COR-L47 (cell line): ENCODE results near the gene FAM110A.
A peak's percentile ranks its signal among the peaks of the same experiment; 100 is the strongest.
"Not testable (repeated sequence)": the region's sequence is repeated elsewhere in the genome, so short reads cannot be mapped to it uniquely, and the experiment has no call there.

Experiments used
- DNase-seq: peaks from one replicate; lab custom pipeline; 2025; lab: John Stamatoyannopoulos, UW

Gene FAM110A

DNA sequence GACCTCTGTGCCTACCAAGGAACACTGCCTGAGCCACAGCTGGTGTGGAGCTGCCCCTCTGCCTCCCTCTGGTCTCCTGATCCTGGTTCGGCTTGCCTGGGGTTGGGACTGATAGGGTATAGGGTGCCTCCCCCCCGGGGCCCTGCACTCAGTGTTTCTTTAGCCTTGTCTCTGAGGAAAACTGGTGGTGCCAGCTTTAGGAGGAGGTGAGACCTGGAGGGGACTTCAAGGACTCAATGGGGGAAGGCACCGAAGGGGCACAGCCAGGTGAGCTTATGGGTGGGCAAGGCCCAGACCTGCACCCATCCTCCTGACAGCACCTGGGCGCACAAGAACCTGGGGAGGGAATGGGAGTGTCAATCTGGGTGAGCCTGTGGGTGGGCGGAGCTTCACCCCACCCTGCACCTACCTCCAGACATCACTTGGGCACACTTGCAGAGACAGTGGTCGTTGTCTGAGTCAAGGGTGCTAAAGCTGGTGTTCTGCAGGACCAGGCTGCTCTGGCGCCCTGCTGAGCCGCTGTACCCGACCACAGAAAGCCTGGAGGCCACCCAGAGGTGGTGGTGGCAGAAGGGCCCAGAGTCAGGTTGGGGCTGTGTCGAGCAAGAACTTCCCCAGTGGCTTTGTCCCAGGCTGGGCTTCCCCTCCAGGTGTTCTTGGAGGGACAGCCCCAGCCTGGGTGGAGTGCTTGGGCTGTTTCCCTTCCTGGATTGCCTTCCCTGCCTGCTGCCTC is 40.5 kb downstream of the FAM110A start:
- DNase-seq: no peak

DNA sequence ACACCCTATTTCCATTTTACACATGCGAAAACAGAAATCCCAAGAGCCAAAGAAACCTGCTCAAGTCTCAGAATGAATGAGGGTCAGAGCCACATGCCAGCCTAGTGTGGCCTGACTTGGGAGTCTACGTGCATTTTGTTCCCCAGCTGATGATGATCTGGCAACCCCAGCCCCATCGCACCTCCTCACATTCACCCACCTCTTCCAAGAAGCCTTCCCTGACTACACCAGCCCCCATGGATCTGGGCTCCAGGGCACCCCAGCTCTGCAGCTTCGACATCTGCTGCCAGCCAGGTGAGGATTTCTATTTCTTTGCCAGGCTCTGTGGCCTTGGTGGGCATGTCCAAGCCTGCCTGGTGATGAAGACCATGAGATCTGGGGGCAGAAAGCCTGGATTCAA is 41.6 kb downstream of the FAM110A start:
- DNase-seq: no peak

DNA sequence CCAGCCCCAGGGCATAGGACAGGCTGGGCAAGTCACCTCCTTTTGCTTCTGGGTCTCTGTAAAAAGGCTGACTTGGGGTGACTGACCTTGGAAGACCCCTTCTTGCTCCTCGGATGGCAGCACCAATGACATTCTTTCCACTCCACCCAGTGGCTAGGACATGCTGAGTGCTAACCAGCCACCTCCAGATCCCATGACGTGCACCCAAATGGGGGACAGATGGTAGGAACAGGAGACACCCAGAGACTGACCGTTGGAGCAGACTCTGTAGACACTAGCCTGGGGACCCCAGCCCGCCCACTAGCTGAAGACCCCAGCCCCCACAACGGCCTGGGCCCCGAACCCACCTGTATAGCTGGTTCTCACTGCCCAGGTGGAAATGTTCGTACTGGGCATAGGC is 44.3 kb downstream of the FAM110A start:
- DNase-seq: no peak

DNA sequence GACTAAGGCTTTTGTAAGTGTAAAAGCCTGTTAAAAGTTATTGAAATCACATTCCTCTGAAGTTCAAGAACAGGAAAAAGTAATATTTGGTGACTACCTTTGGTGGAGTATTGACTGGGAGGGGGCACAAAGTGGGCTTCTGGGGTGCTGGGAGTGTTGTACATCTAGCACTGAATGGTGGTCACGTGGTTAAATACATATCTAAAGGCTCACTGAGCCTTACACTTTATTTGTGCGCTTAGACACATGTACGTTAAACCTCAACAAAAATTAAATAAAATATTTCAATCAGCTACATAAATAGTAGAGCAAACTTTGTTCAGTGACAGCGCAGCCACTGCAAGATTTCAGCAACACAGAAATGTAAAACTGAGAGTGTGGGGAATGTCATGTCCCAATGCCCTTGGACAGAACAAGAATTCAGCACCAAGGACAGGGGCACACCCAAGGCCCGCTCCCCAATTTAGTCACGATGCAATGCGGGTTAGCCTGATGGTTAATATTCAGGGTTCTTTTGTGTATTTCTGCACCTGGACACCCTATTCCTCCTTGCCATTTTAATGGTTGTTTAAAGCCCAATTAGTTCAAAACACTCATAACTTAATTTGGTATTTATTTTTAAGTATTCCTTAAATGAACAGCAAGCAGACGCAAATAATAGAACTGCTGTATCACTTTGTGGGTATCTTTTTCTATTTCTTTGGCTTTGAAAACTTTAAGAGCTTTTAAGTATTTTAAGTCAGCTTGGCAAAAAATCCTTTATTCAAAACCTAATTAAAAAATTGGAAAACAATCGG is 45.2 kb downstream of the FAM110A start:
- no peak for DNase-seq

DNA sequence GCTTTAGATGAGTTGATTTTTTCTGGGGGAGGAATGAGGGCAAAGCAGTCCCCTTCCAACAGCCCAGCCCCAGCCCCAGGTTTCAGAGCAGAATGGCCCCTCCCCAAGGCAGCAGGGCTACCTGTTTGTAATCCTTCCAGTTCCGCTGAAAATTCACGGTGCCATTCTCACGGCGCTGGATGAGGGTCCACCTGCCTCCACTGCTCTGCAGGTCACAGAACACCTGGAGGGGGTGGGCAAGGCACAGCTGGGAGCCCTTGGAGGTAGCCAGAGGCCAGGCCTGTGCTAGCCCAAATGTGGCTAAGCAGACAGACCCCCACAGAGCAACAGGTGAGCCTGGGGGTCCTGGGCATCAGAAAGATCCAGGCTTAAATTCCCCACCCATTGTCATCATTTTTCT is 46.1 kb downstream of the FAM110A start:
- DNase-seq: peak; percentile 45

DNA sequence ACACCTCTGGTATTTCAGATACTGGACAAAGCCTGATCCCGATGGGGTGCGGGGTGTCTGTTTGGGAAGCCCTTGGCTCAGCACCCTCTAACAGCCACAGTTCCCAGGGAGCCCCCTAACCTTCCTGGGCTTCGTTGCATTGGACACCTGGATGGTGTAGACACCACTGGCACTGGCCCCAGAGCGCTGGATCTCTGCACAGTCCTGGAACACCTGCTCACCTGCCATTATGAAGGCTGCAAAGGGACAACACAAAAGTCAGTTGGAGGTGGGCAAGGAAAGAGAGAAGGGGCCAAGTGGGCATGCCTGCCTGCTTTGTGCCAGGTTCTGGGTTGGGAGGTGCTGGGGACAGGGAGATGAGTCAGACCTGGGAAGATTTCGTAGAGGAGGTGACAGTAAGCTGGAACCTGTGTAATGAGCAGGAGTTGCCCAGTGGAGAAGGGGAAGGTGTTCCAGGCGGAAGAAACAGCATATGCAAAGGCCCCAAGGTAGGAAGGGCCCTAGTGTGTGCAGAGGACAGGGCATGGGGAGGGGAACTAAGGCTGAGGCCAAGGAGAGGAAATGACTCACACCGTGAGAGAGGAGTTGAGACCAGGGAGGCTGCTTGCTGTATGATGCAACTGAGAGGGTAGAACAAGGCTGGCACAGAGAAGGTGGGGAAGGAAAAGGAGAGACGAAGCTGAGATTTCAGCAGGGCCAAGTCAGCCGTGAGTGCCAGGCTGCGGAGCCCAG is 47.7 kb downstream of the FAM110A start:
- no peak for DNase-seq

DNA sequence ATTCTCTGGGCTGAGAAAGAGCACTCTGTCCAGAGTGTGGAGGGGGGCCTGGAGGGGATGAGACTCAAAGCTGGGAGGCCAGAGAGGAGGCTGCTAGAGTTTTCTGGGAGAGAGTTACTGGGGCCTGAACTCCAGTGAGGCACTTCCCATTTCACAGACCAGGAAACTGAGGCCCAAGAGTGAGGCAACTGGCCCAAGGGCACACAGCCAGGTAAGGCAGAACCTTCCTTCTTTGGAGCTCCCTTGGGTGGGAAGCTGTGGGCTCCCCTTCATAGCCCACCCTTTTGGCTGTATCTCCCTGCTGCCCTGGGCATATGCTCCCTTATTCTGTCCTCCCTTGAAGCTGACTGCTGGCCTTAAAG is 48.2 kb downstream of the FAM110A start:
- DNase-seq: no peak

DNA sequence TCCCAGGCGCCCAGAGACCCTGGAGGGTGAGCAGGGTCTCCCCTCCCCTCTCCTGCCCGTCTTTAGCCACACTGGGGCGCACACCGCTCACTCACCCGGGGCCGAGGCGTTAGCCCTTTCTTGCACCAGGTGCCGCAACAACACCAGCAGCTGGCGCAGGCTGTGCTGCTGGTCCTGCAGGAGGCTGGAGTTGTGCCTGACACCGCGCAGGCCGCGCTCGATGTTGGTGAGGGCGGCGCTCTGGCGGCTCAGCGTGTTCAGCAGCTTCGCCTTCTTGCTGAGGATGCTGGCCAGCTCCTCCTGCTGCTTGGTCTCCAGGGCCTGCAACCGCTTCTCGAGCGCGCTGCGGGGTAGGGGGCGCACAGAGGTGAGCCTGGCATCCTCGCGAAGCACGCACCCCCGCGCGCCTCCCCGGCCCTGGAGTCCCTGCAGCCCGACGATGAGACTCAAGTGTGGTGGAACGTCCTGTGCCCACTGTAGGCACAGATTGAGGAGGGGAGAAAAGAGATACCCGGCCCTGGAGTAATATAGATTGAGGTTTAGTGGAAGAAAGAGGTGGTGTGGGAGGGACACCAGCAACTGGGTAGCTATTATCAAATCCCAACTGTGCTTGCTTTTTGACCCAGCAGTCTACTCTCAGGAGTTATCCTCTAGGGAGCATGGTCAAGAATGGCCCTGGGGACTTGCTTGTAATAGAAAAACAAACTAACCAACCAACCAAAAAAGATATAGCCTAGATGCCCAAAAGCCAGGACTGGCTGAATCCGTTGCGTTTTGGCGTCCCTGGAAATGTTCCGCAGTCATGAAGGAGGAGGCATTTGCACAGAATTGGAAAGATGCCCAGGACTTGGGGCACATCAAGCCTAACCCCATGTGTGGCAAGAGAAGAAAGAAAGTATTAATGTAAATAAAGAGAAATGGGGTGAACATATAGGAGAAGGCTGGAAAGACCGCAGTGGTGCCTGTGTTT is 51.8 kb downstream of the FAM110A start:
- DNase-seq: no peak

DNA sequence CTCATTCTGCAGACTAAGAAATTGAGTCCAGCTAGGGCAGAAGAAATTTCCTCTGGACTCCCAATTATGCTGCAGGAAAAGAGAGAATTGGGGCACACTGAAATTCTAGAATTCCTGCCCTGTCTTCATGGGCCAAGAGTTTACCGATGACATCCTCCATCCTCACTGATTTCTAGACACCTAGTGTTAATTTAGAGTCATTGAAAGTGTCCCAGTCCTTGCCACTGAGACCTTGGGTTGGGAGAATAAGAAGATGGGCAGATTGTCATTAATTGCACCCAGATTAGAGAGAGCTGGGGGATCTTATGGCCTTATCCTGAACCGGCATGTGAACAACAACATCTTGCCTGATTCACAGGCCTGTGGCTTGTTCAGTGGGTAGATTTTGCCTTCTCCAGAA is 53.6 kb downstream of the FAM110A start:
- no peak for DNase-seq

DNA sequence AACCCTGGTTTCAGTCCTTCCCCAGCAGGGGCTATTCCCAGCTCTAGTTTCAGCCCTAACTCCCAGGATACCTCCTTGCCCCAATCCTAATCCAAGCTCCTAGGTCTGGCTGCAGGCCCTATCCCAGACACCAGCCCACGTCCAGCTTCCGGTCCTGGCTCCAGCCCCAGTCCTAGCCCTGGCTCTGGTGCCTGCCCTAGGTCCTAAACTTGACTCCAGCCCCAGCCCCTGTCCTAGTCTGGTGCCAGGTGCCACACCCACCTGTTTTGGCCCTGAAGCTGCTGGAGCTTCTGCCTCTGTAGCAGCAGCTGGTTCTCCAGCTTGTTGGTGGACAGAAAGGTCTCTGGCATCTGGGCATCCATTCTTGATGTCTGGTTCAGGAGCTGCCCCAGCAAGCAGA is 54.5 kb downstream of the FAM110A start:
- DNase-seq: no peak

DNA sequence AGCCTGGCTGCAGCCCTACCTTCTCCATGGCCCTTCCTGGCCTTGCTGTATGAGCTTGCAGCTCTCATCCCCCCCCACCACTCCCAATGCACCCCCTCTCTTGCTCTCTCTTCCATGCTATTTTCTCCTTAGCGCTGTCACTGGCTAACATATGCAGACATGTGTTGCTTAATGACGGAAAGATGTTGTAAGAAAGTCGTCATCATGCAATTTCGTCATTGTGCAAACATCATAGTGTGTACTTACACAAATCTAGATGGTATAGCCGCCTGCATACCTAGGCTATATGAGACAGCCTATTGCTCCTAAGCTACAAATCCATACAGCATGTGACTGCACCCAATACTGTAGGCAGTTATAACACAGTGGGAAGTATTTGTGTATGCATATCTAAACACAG is 55.6 kb downstream of the FAM110A start:
- DNase-seq: no peak

DNA sequence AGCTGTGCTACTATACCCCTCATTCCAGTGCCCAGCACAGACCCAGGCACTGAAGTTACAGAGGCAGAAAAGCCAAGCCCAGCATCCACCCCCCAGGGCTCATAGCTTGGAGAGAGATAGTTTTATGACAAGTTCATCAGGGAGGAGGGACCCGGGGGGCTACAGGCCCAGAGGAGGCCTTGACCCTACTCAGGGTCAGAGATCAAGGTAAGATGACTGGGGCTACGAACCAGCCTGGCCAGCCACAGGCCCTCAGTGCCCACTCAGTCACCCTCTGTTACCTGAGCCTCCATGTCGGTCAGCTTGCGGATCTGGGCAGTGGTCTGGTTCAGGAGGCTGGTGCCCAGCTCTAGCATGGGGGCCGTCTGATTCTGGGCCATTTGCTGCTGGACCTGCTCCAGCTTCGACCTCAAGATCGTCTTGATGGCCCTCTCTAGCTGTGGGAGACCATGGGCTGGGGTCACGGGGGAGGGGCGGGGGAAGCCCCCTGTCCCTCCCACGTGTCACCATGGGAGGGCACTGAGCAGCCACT is 56.5 kb downstream of the FAM110A start:
- DNase-seq: no peak

DNA sequence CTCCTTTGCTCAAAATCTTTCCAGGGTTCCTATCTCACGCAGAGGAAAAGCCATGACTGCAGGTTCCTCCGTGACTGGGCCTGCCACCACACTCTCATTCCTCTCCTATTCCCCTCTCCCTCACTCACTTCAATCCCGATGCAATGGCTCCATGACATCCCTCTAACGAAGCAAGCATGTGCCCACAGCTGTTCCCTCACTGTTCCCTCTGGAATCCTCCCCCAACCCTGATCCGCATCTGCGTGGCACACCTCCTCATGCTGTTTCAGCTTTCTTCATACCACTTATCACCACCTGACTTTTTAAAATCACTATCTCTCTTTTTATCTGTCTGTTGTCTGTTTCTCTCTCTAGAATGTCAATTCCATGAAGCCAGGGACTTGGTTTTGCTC is 57.1 kb downstream of the FAM110A start:
- no peak for DNase-seq

DNA sequence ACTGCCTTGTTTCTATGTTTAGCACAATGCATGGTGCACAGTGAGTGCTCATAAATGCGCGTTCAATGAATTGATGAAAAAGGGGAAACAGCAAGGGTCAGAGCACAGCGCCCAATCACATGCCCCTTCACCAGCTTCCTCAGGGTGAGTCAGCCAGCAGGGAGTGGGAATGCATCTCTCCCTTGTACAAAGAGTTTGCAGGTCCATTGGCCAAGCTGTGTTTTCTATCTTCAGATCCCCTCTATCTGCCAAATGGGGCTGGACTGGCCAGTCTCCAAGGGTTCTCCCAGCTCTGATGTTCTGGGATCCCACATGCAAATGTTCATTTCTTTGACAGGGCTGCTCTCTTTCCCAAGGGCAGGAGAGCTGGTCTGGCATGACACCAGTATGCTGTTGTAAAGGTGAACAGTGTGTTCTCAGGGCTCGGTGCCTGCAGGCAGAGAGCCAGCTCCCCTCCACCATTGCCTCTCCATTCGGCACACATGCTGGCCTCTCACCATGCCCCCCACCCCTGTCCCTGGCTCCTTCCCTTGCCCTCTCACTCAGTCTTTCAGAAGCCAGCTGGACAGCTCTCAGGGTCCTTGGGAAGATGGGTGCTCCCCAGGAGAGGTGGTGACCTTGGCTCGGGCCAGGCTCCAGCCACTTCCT is 57.7 kb downstream of the FAM110A start:
- DNase-seq: no peak

DNA sequence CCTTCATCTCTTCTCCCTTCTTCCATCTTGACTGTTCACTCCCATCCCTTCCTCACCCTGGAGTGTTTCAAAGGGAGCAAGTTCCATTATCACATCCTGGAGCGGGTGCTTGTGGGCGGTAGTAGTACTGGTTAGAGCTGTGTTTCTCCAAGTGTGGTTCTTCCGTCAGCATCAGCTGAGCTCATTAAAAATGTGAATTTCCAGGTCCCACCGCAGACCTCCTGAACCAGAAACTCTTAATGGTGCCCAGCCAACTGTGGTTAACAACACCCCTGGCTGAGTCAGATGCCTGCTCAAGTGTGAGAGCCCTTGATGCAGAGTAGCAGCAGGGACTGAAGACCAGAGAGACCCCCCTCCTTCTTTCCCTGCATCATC is 58.2 kb downstream of the FAM110A start:
- no peak for DNase-seq

DNA sequence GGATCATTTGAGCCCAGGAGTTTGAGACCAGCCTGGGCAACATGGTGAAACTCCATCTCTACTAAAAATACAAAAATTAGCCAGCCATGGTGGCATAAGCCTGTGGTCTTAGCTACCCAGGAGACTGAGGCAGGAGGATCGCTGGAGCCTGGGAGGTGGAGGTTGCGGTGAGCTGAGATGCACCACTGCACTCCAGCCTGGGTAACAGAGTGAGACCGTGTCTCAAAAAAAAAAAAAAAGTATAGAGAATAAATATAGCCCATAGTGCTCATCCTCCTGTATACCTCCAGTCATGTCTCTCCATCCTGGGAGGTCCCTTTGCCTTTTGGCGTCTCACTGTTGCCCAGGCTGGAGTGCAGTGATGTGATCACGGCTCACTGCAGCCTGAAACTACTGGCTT is 58.9 kb downstream of the FAM110A start:
- DNase-seq: not testable (repeated sequence)
